PC-3 (cell line): Measurements from ENCODE around the gene RNF183.

ENCODE experiments used
- CTCF ChIP-seq: fragments of 300-600 bp; sonication (generic); conservative IDR thresholded peaks from 2 replicates; pipeline ENCODE4 v1.5.1; 2017; ENCODE audit warnings: antibody characterized with exemption, low read depth, mild to moderate bottlenecking, low read length
- EZH2 ChIP-seq: fragments of 300-600 bp; sonication (generic); IDR thresholded peaks from one replicate; pipeline ENCODE4 v1.6.1; 2017; ENCODE audit warnings: antibody characterized with exemption, mild to moderate bottlenecking, low read length; ENCODE audit not compliant: unreplicated experiment
- EZH2phosphoT487 ChIP-seq: fragments of 300-600 bp; sonication (generic); IDR thresholded peaks from 2 replicates; pipeline ENCODE4 v1.6.1; 2018; ENCODE audit warnings: mild to moderate bottlenecking, antibody characterized with exemption, low read length, borderline replicate concordance

DNA sequence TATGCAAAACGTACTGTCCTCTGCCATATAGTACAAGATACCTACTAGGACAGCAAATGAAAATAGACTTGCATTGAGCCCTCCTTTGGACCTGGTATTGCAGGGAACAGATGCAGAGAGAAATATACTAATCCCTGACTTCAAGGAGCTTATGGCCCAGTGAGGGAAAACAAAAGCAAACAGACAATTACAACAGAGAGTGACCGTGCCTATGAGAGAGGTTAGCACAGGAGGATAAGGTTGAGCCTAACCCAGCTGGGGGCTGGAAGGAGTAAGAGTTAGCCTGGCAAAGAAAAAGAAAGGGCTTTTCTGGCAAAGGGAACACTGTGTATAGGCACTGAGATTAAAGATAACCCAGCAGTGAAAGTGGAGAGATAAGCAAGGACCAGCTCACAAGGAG is 33.3 kb downstream of the RNF183 start:
- TF ChIP-seq CTCF: no peak
- TF ChIP-seq EZH2: no peak
- no peak for TF ChIP-seq EZH2phosphoT487
